ENCODE data around the gene ARPC1B.
A peak's percentile ranks its signal among the peaks of the same experiment; 100 is the strongest.
"Not testable (repeated sequence)": the region's sequence is repeated elsewhere in the genome, so short reads cannot be mapped to it uniquely, and the experiment has no call there.

Gene ARPC1B

DNA sequence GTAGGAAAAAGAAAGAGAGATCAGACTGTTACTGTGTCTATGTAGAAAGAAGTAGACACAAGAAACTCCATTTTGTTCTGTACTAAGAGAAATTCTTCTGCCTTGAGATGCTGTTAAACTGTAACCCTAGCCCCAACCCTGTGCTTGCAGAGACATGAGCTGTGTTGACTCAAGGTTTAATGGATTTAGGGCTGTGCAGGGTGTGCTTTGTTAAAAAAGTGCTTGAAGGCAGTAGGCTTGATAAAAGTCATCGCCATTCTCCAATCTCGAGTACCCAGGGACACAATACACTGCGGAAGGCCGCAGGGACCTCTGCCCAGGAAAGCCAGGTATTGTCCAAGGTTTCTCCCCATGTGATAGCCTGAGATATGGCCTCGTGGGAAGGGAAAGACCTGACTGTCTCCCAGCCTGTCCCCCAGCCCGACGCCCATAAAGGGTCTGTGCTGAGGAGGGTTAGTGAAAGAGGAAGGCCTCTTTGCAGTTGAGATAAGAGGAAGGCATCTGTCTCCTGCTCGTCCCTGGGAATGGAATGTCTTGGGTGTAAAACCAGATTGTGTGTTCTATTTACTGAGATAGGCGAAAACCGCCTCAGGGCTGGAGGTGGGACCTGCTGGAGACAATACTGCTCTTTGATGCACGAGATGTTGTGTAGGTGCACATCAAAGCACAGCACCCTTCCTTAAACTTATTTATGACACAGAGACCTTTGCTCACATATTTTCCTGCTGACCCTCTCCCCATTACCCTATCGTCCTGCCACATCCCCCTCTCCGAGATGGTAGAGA, 57.4 kb downstream of the ARPC1B start:
- ATAC-seq; H3K27ac Mint-ChIP-seq; H3K4me3 Mint-ChIP-seq; H3K4me1 Mint-ChIP-seq; H3K9me3 Mint-ChIP-seq; DNase-seq (ENCODE audit: low spot score in 2 of 2): not testable (repeated sequence)
- peaks cover 76% of the 10 kb centered on the region for H3K36me3 Mint-ChIP-seq

DNA sequence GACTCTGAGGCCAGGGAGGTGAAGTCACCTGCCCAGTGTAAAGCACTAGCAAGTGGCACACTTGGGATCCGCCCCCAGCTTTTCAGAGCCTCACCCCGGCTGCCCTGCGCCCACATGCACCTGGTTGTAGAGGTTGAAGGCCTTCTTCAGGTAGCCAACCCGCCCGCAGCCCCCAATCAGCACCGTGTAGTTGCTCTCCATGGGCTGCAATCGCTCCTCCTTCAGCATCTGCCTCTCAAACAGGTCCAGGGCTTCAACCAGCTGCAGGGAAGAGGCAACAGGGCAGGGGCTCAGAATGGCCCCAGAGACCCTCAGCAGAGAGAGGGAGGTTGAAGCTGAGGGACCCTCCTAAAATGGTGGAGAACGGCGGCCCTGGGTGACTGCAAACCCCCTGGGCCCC, 58.6 kb downstream of the ARPC1B start:
- no peak overlapping the region for H3K4me3 Mint-ChIP-seq
- H3K36me3 Mint-ChIP-seq = peaks cover 69% of the 10 kb centered on the region
- no peaks in the 10 kb centered on the region for H3K9me3 Mint-ChIP-seq
- peak overlapping the region; percentile 20 for H3K27ac Mint-ChIP-seq
- no peaks in the 10 kb centered on the region for H3K4me1 Mint-ChIP-seq
- no peak for DNase-seq (ENCODE audit: low spot score in 2 of 2)
- no peak for ATAC-seq

DNA sequence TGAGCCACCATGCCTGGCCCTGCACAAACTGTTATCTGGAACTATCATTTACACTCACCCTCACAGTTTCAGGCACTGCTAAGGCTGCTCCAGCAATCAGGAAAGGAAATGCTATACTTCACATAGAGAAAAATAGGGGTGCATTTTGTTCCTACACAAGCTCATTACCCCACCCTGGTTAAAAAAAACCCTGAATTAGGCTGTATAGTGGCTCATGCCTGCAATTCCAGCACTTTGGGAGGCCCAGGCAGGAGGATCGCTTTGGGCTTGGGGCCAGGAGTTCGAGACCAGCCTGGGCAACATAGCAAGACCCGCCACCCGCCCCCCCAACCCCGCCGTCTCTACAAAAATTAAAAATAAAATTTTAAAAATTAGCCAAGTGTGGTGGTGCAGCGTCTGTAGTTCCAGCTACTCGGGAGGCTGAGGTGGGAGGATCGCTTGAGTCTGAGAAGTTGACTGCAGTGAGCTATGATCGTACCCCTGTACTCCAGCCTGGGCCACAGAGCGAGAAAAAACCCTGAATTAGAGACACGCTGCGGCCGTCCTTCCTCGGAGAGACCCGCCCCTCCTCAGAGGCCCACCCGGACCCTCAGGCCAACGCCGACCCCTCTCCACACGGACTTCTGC, 63.5 kb downstream of the ARPC1B start:
- H3K36me3 Mint-ChIP-seq = peaks cover 62% of the 10 kb centered on the region
- ATAC-seq = peak; percentile 31
- H3K4me3 Mint-ChIP-seq = peak overlapping the region; percentile 99
- H3K27ac Mint-ChIP-seq = peak overlapping the region; percentile 98
- H3K4me1 Mint-ChIP-seq = peaks cover 34% of the 10 kb centered on the region
- no peaks in the 10 kb centered on the region for H3K9me3 Mint-ChIP-seq
- no peak for DNase-seq (ENCODE audit: low spot score in 2 of 2)

- Mint-ChIP-seq H3K4me1 (peaks cover 38% of the 10 kb centered on the region), H3K36me3 (peaks cover 62% of the 10 kb centered on the region), H3K27ac (peak within 1 kb of the TSS; percentile 98), H3K9me3 (no peaks in the 10 kb centered on the region), H3K4me3 (peak within 1 kb of the TSS; percentile 99)
- DNase-seq (ENCODE audit: low spot score in 2 of 2) (peak; percentile 90 to 96), ATAC-seq (peak; percentile 98)
Measured at GRCh38 chr7:99438573-99439480, 64.3 kb downstream of the ARPC1B start, which contains the start of the genes CPSF4 and PTCD1. CPSF4 (plus strand) TSS chr7:99438943; CDS start chr7:99439083, 140 bp downstream. PTCD1 (minus strand) TSS chr7:99438798; CDS start chr7:99435242, 3,556 bp downstream.

GRCh38 chr7:99440195-99440594, 65.7 kb downstream of the ARPC1B start:
- no peaks in the 10 kb centered on the region for H3K9me3 Mint-ChIP-seq

More at GRCh38 chr7:99440195-99440594, 65.7 kb downstream of the ARPC1B start:
- Mint-ChIP-seq H3K36me3 (peaks cover 62% of the 10 kb centered on the region), H3K4me3 (peak overlapping the region; percentile 99), H3K4me1 (peaks cover 38% of the 10 kb centered on the region), H3K27ac (peak overlapping the region; percentile 98)
- DNase-seq (ENCODE audit: low spot score in 2 of 2) = no peak
- ATAC-seq = no peak

Measured in stimulated activated effector memory CD8-positive, alpha-beta T cell treated with anti-CD3 and anti-CD28 coated beads, Interleukin-12 subunit alpha, Interleukin-12 subunit beta, amount 100 ng/mL, for 72 hours (primary cell).